Stomach (tissue), 9 donors: ENCODE measurements around the gene PYGO2. TPM values are rescaled to one million over a fixed set of nuclear protein-coding genes. Genes with fewer than 3 reads are reported as not detected.

ENCODE experiments used
- DNase-seq, 2 donors: peaks; one replicate each; pipeline versions ENCODE4 v3.0.0 to v3.0.0-alpha.2; 2013 to 2019
- H3K27ac ChIP-seq, 5 donors: fragments of 200-600 bp in 4 of 5; sonication (generic) in 4 of 5; one replicate each; pipeline ENCODE4 v1.5.1; 2013 to 2019; ENCODE audit warnings: mild to moderate bottlenecking in 1 of 5, moderate library complexity in 1 of 5
- H3K27me3 ChIP-seq, 3 donors: fragments of 200-600 bp; sonication (generic); one replicate each; pipeline ENCODE4 v1.5.1; 2017 to 2019; ENCODE audit warnings: mixed run types in 1 of 3
- H3K36me3 ChIP-seq, 4 donors: fragments of 200-600 bp; sonication (generic); 1 replicate in 3 of 4; 2 replicates in 1 of 4; pipeline ENCODE4 v1.5.1; 2016 to 2019
- H3K4me1 ChIP-seq, 4 donors: fragments of 200-600 bp; sonication (generic); one replicate each; pipeline ENCODE4 v1.5.1; 2016 to 2019
- H3K4me3 ChIP-seq, 4 donors: fragments of 200-600 bp; sonication (generic) in 3 of 4; one replicate each; pipeline ENCODE4 v1.5.1; 2016 to 2019; ENCODE audit warnings: mild to moderate bottlenecking in 1 of 4
- H3K9me3 ChIP-seq, 4 donors: fragments of 200-600 bp; sonication (generic); one replicate each; pipeline ENCODE4 v1.5.1; 2016 to 2019
- EP300 ChIP-seq: sonication (generic); formaldehyde crosslinking; IDR thresholded peaks from one replicate; pipeline ENCODE4 v1.6.1; 2017; ENCODE audit warnings: antibody characterized with exemption
- POLR2A ChIP-seq, 4 donors: fragments of 450-650 bp; IDR thresholded peaks; one replicate each; pipeline ENCODE4 v1.6.1; 2016; ENCODE audit warnings: antibody characterized with exemption in 4 of 4, control low read depth in 2 of 4, mild to moderate bottlenecking in 1 of 4, moderate library complexity in 1 of 4
- POLR2AphosphoS5 ChIP-seq, 3 donors: sonication (generic); formaldehyde crosslinking; IDR thresholded peaks; one replicate each; pipeline ENCODE4 v1.6.1; 2016; ENCODE audit warnings: antibody characterized with exemption in 3 of 3
- WGBS, 5 donors: extraction: QIAGEN DNeasy Blood & Tissue Kit in 3 of 5; methylation state at CpG; one replicate each; pipeline versions ENCODE4 v1.1.5 to v1.1.7; 2013 to 2018; 5-methylcytosine and 5-hydroxymethylcytosine counted together
- intact Hi-C: fragments of 100-400 bp; cut with DNase I; formaldehyde crosslinking; loops from one replicate; pipeline ENCODE4 v1.15.1; 2023; ENCODE audit warnings: low total_unique reads
- polyA plus RNA-seq, 3 donors: library from polyadenylated mRNA; stranded (reverse); fragments of 200-250 nt; gene quantifications; one replicate each; pipeline ENCODE4 v1.2.3, GENCODE V29; 2013
- total RNA-seq, 5 donors: library from RNA; depleted of rRNA; stranded (reverse); fragments of >200 nt; gene quantifications; one replicate each; pipeline versions ENCODE4 v1.1.0 to v1.2.3, GENCODE V29; 2014 to 2016
- TF ChIP-seq, protein P1 (sequence below), 7 experiments: fragments of 450-650 bp in 4 of 7; fragments of 200-600 bp in 3 of 7; sonication (generic) in 3 of 7; IDR thresholded peaks; one replicate each; pipeline ENCODE4 v1.5.1; 2016 to 2019; ENCODE audit warnings: antibody characterized with exemption in 7 of 7, control low read depth in 2 of 7, mild to moderate bottlenecking in 1 of 7
- donor health status: healthy with polysubstance abuse.
- donor health status: Bipolar disorder and iron deficiency.
- donor health status: healthy.

PYGO2 gene
- total and polyA plus RNA-seq, 8 donors: 8.1 to 75.3 (median 19.7) TPM

DNA sequence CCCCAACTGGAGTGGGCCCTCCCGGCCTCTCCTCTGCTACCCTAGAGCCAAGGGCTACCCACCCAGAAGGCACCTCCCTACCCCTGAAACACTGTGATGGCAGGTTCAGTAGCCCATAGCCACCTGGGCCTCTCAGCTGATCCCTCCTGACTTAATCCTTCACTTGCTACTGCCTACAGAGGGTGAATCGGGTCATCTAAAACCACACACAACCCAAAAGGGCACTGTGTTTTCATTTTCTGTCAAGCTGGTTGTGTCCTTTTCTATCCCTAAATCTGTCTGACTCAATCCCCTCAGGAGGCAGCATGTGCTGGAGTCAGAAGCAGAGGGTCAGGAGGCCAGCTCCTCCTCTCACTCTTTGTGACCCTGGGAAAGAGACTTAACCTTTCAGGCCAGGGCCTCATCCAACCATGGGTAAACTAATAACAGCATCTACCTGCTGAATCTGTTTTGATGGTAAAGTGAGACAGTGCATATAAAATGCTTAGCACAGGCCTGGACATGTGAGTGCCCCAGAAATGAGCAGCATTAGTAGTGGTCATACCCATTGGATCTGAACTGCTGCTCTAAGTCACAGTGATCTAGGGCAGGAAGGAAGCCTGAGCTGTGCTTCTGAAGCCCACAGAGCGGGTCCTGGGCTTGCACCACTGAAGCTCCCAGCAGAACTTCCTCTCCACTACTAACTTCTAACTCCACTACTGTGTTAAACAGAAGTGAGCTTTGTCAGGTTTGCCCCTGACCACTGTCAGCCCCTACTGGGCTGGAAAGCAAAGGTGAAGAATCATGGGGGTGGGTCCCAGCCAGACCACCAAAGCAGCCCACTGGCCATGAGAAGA lies 36.0 kb downstream of the PYGO2 start:
- DNase-seq: no peak
- intact Hi-C loops: no loop called here
- H3K4me1 ChIP-seq: no peaks in the 10 kb centered on the region
- H3K36me3 ChIP-seq: peaks cover 42 to 95% (median 92%) of the 10 kb centered on the region in 4 donors
- H3K4me3 ChIP-seq: no peak overlapping the region
- no peak for TF ChIP-seq POLR2AphosphoS5 (IDR thresholded peaks at IDR 0.05)
- TF ChIP-seq, protein P1, sequence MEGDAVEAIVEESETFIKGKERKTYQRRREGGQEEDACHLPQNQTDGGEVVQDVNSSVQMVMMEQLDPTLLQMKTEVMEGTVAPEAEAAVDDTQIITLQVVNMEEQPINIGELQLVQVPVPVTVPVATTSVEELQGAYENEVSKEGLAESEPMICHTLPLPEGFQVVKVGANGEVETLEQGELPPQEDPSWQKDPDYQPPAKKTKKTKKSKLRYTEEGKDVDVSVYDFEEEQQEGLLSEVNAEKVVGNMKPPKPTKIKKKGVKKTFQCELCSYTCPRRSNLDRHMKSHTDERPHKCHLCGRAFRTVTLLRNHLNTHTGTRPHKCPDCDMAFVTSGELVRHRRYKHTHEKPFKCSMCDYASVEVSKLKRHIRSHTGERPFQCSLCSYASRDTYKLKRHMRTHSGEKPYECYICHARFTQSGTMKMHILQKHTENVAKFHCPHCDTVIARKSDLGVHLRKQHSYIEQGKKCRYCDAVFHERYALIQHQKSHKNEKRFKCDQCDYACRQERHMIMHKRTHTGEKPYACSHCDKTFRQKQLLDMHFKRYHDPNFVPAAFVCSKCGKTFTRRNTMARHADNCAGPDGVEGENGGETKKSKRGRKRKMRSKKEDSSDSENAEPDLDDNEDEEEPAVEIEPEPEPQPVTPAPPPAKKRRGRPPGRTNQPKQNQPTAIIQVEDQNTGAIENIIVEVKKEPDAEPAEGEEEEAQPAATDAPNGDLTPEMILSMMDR (IDR thresholded peaks at IDR 0.05): no peak
- no peak for TF ChIP-seq EP300
- no peak for TF ChIP-seq POLR2A (IDR thresholded peaks at IDR 0.05)
- 88 to 97% (median 91%) methylated on average over 3 of the region's 3 CpGs for WGBS, 5 donors
- H3K27ac ChIP-seq: no peak overlapping the region
- H3K27me3 ChIP-seq: no peaks in the 10 kb centered on the region
- no peaks in the 10 kb centered on the region for H3K9me3 ChIP-seq

DNA sequence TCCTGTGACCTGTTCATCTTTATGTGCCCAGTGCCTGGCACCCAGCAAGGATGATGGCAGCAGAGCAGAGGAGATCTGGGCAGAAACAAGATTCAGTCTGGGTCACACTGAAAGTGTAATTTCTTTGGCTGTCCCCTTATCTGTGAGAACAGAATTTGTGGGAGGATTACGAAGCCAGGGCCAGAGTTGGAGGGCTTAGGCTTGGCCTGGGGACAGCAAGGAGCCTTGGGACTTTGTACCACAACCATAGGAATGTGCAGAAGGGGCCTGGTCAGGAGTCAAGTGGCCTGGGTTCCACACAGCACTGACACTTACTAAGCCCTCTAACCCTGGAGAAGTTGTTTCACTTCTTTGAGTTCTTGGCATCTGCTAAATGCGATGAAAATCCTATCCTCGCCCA lies 37.9 kb downstream of the PYGO2 start:
- Histone ChIP-seq H3K27me3 (no peaks in the 10 kb centered on the region), H3K27ac (no peak overlapping the region), H3K4me1 (no peaks in the 10 kb centered on the region), H3K36me3 (peaks cover 30 to 94% (median 87%) of the 10 kb centered on the region in 4 donors), H3K9me3 (no peaks in the 10 kb centered on the region), H3K4me3 (no peak overlapping the region)
- TF ChIP-seq, protein P1 (IDR thresholded peaks at IDR 0.05): no peak
- TF ChIP-seq EP300 (no peak), POLR2AphosphoS5 (IDR thresholded peaks at IDR 0.05) (no peak), POLR2A (IDR thresholded peaks at IDR 0.05) (no peak)
- intact Hi-C loops: no loop called here
- DNase-seq: no peak
- WGBS, 5 donors: 94 to 100% (median 96%) methylated on average over 3 of the region's 3 CpGs

DNA sequence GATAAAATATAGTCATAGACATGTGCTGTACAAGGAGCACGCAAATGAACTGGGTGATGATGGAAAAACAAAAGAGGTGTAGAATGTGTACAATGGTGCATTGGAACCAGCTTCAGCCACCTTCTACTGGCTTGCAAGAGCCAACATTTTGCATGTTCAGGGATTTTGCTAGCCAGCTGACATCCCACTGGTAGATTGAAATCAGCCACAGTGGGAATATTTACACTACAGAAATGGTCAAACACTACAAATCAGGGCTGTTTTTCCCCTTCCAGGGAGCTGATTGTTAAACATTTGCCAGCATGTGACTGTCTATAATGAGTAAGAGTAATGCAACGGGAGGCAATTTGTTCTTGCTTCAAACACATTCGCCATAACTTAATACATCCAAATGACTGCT lies 48.3 kb downstream of the PYGO2 start:
- intact Hi-C loops: no loop called here
- H3K4me3 ChIP-seq: no peak overlapping the region
- no peak for DNase-seq
- H3K36me3 ChIP-seq: peaks cover 0 to 4% (median 0%) of the 10 kb centered on the region in 4 donors
- TF ChIP-seq POLR2AphosphoS5 (IDR thresholded peaks at IDR 0.05) (no peak), EP300 (no peak), POLR2A (IDR thresholded peaks at IDR 0.05) (no peak)
- TF ChIP-seq, protein P1 (IDR thresholded peaks at IDR 0.05): no peak
- H3K9me3 ChIP-seq: no peaks in the 10 kb centered on the region
- H3K4me1 ChIP-seq: no peaks in the 10 kb centered on the region
- no peaks in the 10 kb centered on the region for H3K27me3 ChIP-seq
- no peak overlapping the region for H3K27ac ChIP-seq
- WGBS, 5 donors: 81 to 89% (median 84%) methylated on average over 3 of the region's 3 CpGs

DNA sequence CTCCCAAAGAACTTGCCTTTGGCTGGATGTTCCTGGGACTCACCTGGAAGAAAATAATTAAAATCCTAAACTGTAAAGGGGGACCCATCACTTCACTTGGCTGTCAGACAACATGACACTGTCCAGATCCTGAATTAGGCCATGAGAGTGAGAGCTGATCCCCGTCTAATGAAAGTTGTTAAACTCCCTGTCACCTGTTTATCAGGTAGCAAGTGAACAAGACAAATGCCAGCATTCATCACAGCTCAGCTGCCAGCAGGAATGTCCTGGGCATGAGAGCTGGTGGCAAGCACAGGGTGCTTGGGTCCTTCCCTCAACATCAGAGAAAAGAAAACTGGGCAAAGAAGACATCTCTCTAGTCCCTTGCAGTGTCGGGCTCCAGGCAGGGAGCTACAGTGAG lies 48.8 kb downstream of the PYGO2 start:
- intact Hi-C loops: no loop called here
- 85 to 92% (median 86%) methylated on average over 2 of the region's 2 CpGs for WGBS, 5 donors
- H3K27me3 ChIP-seq: no peaks in the 10 kb centered on the region
- no peak overlapping the region for H3K27ac ChIP-seq
- H3K9me3 ChIP-seq: no peaks in the 10 kb centered on the region
- DNase-seq: no peak
- no peak overlapping the region for H3K4me3 ChIP-seq
- peaks cover 0 to 4% (median 0%) of the 10 kb centered on the region in 4 donors for H3K36me3 ChIP-seq
- TF ChIP-seq POLR2AphosphoS5 (IDR thresholded peaks at IDR 0.05) (no peak), POLR2A (IDR thresholded peaks at IDR 0.05) (no peak), EP300 (no peak)
- TF ChIP-seq, protein P1 (IDR thresholded peaks at IDR 0.05): no peak
- no peaks in the 10 kb centered on the region for H3K4me1 ChIP-seq
